Measurements from ENCODE around the gene TP63. TPM values are rescaled to one million over a fixed set of nuclear protein-coding genes. Genes with fewer than 3 reads are reported as not detected.

TP63 gene
- total RNA-seq, 1 donor from 2014 or later, result 144 TPM

DNA sequence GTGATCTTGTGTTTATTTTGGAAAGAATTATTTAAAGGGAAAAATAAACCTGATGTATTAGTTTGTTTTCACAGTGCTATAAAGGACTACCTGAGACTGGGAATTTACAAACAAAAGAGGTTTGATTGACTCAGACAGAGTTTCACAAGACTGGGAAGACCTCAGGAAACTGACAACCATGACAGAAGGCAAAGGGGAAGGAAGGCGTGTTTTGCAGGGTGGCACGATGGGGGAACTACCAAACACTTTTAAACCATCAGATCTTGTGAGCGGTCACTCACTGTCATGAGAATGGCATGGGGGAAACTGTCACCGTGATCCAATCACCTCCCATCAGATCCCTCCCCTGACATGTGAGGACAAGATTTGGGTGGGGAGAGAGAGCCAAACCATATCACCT is 87.0 kb downstream of the TP63 start:
- intact Hi-C loops (cut with DNase I), result no loop called here

DNA sequence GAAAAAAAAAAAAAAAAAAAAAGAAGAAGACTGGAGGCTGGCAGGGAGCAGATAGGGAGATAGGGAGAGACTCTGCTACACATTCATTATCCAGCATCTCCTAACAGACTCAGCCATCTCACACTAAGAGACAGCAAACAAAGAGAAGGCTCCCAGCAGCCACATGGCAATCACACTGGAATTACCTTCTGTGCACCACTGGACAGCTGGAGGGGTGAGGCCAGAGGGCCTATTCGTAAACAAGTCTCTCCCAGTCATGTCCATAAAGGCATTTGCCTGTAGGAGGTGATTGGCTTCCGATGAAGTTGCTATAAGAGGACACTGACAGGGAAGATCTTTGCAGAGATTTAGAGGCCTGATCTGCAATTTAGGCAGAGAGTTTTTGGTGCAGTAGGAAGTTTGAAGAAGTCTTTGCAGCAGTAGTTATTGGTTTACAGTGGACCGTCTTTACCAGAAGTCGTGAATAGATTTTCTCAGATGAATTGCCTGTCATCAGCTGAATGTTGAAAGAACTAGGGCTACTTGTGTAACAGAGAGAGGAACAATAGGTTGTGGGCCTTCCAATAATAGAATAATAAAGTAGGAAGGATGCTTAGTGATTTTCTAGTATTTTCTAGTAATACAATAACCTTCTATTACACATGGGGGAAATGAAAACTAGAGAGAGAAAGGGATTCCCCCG is 89.7 kb downstream of the TP63 start:
- Histone ChIP-seq H3K27ac (no peak overlapping the region), H3K9me3 (no peaks in the 10 kb centered on the region), H3K36me3 (no peaks in the 10 kb centered on the region), H3K4me3 (no peak overlapping the region), H3K27me3 (no peaks in the 10 kb centered on the region), H3K4me1 (no peaks in the 10 kb centered on the region)
- no peak for TF ChIP-seq POLR2AphosphoS5 (IDR thresholded peaks at IDR 0.05; ENCODE audit: insufficient read depth in 1 of 2, low read depth in 1 of 2)
- TF ChIP-seq, protein P1, sequence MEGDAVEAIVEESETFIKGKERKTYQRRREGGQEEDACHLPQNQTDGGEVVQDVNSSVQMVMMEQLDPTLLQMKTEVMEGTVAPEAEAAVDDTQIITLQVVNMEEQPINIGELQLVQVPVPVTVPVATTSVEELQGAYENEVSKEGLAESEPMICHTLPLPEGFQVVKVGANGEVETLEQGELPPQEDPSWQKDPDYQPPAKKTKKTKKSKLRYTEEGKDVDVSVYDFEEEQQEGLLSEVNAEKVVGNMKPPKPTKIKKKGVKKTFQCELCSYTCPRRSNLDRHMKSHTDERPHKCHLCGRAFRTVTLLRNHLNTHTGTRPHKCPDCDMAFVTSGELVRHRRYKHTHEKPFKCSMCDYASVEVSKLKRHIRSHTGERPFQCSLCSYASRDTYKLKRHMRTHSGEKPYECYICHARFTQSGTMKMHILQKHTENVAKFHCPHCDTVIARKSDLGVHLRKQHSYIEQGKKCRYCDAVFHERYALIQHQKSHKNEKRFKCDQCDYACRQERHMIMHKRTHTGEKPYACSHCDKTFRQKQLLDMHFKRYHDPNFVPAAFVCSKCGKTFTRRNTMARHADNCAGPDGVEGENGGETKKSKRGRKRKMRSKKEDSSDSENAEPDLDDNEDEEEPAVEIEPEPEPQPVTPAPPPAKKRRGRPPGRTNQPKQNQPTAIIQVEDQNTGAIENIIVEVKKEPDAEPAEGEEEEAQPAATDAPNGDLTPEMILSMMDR (IDR thresholded peaks at IDR 0.05), result no peak
- TF ChIP-seq POLR2A (IDR thresholded peaks at IDR 0.05), result no peak
- intact Hi-C loops (cut with DNase I), result no loop called here
- no peak for DNase-seq (ENCODE audit: extremely low spot score in 2 of 2)

More for the DNA sequence above, 87.0 kb downstream of the TP63 start:
- H3K4me3 ChIP-seq, result no peak overlapping the region
- TF ChIP-seq, protein P1 (IDR thresholded peaks at IDR 0.05), result no peak
- TF ChIP-seq POLR2AphosphoS5 (IDR thresholded peaks at IDR 0.05; ENCODE audit: insufficient read depth in 1 of 2, low read depth in 1 of 2), result no peak
- no peak for TF ChIP-seq POLR2A (IDR thresholded peaks at IDR 0.05)
- no peak for DNase-seq (ENCODE audit: extremely low spot score in 2 of 2)
- H3K27ac ChIP-seq, result no peak overlapping the region
- no peaks in the 10 kb centered on the region for H3K9me3 ChIP-seq
- no peaks in the 10 kb centered on the region for H3K4me1 ChIP-seq
- no peaks in the 10 kb centered on the region for H3K36me3 ChIP-seq
- H3K27me3 ChIP-seq, result no peaks in the 10 kb centered on the region

DNA sequence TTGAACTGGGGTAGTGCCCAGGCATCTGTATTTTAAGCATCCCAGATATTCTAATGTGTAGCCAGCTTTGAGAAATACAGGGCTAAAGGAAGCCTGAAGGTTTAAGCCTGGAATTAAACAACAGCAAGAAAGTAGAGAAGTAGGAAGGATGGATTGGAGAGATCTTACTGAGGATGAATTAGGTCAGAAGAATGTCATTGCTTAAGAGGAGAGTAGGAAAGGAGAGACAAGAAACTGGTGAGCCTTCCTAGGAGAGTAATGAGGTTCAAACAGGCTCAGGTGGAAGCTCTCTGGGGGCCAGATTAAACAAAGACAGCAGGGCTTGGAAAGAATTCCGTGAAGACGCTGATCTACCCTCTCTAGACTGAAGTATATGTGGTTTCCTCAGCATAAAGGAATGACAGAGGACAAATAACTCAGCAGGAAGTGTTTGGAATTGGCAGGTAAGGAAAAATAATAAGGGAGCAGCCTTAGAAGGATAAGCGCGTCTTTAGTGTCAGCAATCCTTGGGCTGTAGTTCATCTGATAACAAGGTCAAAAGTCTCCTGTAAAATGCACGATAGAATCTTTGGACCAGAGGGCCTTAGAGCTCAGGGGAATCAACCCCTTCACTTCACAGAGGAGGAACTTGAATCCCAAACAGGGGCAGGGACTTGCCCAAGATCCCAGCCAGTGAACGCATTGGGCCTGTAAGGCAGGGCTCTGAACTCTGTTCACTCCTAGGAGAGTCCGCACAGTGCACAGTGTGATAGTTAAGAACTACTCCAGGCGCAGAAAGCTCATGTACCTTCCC is 90.9 kb downstream of the TP63 start:
- no peaks in the 10 kb centered on the region for H3K36me3 ChIP-seq
- no peak for TF ChIP-seq POLR2AphosphoS5 (IDR thresholded peaks at IDR 0.05; ENCODE audit: insufficient read depth in 1 of 2, low read depth in 1 of 2)
- no peak for TF ChIP-seq POLR2A (IDR thresholded peaks at IDR 0.05)
- TF ChIP-seq, protein P1 (IDR thresholded peaks at IDR 0.05), result no peak
- no peaks in the 10 kb centered on the region for H3K27me3 ChIP-seq
- no peak for DNase-seq (ENCODE audit: extremely low spot score in 2 of 2)
- H3K4me1 ChIP-seq, result no peaks in the 10 kb centered on the region
- no peak overlapping the region for H3K27ac ChIP-seq
- no peaks in the 10 kb centered on the region for H3K9me3 ChIP-seq
- intact Hi-C loops (cut with DNase I), result no loop called here
- no peak overlapping the region for H3K4me3 ChIP-seq

DNA sequence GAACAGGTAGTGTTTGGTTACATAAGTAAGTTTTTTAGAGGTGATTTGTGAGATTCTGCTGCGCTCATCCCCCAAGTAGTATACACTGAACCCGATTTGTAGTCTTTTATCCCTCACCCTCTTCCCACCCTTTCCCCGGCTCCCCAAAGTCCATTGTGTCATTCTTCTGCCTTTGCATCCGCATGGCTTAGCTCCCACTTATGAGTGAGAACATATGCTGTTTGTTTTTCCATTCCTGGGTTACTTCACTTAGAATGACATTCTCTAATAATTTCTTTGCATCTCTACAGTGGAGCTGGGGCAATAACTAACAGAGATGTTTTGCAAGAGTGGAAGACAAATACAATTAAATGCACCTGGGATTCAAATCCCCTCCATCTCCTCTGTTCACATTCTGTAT is 93.2 kb downstream of the TP63 start:
- H3K9me3 ChIP-seq, result no peaks in the 10 kb centered on the region
- intact Hi-C loops (cut with DNase I), result no loop called here
- no peak overlapping the region for H3K4me3 ChIP-seq
- no peaks in the 10 kb centered on the region for H3K4me1 ChIP-seq
- TF ChIP-seq, protein P1 (IDR thresholded peaks at IDR 0.05), result no peak
- no peak for TF ChIP-seq POLR2A (IDR thresholded peaks at IDR 0.05)
- no peak for TF ChIP-seq POLR2AphosphoS5 (IDR thresholded peaks at IDR 0.05; ENCODE audit: insufficient read depth in 1 of 2, low read depth in 1 of 2)
- no peaks in the 10 kb centered on the region for H3K36me3 ChIP-seq
- DNase-seq (ENCODE audit: extremely low spot score in 2 of 2), result no peak
- no peaks in the 10 kb centered on the region for H3K27me3 ChIP-seq
- no peak overlapping the region for H3K27ac ChIP-seq

DNA sequence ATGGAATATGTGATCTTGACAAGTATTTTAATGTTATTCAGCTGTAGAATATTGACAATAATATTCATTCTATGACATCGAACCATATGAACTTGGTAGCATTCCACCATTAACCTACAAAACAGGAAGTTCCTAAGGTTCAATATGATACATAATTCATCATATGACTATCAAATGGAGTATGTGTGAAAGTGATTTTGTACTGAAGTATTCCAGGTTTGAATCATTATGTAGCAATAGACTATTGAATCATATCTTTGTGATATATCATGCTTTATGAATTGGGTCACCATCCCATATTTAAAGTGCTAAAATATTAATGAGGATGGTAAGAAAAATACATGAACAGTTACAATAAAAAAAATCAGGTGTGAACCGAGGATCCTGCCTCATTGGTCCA is 95.1 kb downstream of the TP63 start:
- no peaks in the 10 kb centered on the region for H3K4me1 ChIP-seq
- intact Hi-C loops (cut with DNase I), result no loop called here
- DNase-seq (ENCODE audit: extremely low spot score in 2 of 2), result no peak
- TF ChIP-seq POLR2AphosphoS5 (IDR thresholded peaks at IDR 0.05; ENCODE audit: insufficient read depth in 1 of 2, low read depth in 1 of 2) (no peak), POLR2A (IDR thresholded peaks at IDR 0.05) (no peak)
- TF ChIP-seq, protein P1 (IDR thresholded peaks at IDR 0.05), result no peak
- H3K4me3 ChIP-seq, result no peak overlapping the region
- no peaks in the 10 kb centered on the region for H3K36me3 ChIP-seq
- no peaks in the 10 kb centered on the region for H3K27me3 ChIP-seq
- no peak overlapping the region for H3K27ac ChIP-seq
- H3K9me3 ChIP-seq, result no peaks in the 10 kb centered on the region
